ENCODE data around the gene TRIM60. TPM values are rescaled to one million over a fixed set of nuclear protein-coding genes. Genes with fewer than 3 reads are reported as not detected.

The TRIM60 gene
- total RNA-seq, 1 donor from 2014 or later = not detected

- no peaks in the 10 kb centered on the region for H3K4me1 Mint-ChIP-seq (ENCODE audit: unreplicated experiment)
- no peaks in the 10 kb centered on the region for H3K36me3 Mint-ChIP-seq (ENCODE audit: unreplicated experiment)
- DNase-seq (ENCODE audit: extremely low spot score, unreplicated experiment) = peak; percentile 66
- no peaks in the 10 kb centered on the region for H3K9me3 Mint-ChIP-seq (ENCODE audit: unreplicated experiment)
- TF ChIP-seq, protein P1, sequence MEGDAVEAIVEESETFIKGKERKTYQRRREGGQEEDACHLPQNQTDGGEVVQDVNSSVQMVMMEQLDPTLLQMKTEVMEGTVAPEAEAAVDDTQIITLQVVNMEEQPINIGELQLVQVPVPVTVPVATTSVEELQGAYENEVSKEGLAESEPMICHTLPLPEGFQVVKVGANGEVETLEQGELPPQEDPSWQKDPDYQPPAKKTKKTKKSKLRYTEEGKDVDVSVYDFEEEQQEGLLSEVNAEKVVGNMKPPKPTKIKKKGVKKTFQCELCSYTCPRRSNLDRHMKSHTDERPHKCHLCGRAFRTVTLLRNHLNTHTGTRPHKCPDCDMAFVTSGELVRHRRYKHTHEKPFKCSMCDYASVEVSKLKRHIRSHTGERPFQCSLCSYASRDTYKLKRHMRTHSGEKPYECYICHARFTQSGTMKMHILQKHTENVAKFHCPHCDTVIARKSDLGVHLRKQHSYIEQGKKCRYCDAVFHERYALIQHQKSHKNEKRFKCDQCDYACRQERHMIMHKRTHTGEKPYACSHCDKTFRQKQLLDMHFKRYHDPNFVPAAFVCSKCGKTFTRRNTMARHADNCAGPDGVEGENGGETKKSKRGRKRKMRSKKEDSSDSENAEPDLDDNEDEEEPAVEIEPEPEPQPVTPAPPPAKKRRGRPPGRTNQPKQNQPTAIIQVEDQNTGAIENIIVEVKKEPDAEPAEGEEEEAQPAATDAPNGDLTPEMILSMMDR (IDR thresholded peaks at IDR 0.05) = no peak
- no peak overlapping the region for H3K4me3 Mint-ChIP-seq (ENCODE audit: unreplicated experiment)
- H3K27me3 Mint-ChIP-seq (ENCODE audit: unreplicated experiment) = no peaks in the 10 kb centered on the region
- no peak overlapping the region for H3K27ac Mint-ChIP-seq (ENCODE audit: unreplicated experiment)
Measured at GRCh38 chr4:165027762-165028402, 3.9 kb upstream of the TRIM60 start.

DNA sequence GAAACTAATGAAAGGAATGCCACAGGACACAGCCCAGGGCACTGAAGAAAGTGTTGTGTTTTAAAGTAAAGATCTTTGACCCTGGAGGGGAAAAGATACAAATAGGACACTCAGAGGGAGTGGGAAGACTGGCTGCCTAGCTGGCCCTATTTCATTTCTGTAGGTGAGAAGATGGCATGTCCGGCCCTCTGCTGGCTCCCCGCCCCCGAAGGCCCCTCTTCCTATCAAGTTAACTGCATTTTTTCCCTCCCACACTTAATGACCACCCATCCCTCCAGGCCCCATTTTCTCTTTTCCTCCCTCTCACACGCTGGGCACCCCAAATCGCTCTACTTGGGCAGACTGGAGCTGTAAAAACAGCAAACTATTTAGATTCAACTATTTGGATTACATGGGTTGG is 16.4 kb downstream of the TRIM60 start:
- no peak overlapping the region for H3K4me3 Mint-ChIP-seq (ENCODE audit: unreplicated experiment)
- H3K36me3 Mint-ChIP-seq (ENCODE audit: unreplicated experiment) = no peaks in the 10 kb centered on the region
- peaks cover 8% of the 10 kb centered on the region for H3K27me3 Mint-ChIP-seq (ENCODE audit: unreplicated experiment)
- H3K4me1 Mint-ChIP-seq (ENCODE audit: unreplicated experiment) = no peaks in the 10 kb centered on the region
- H3K9me3 Mint-ChIP-seq (ENCODE audit: unreplicated experiment) = no peaks in the 10 kb centered on the region
- no peak for DNase-seq (ENCODE audit: extremely low spot score, unreplicated experiment)
- TF ChIP-seq, protein P1 (IDR thresholded peaks at IDR 0.05) = no peak
- no peak overlapping the region for H3K27ac Mint-ChIP-seq (ENCODE audit: unreplicated experiment)

- Mint-ChIP-seq H3K27ac (ENCODE audit: unreplicated experiment) (no peak overlapping the region), H3K36me3 (ENCODE audit: unreplicated experiment) (no peaks in the 10 kb centered on the region), H3K4me3 (ENCODE audit: unreplicated experiment) (no peak overlapping the region), H3K27me3 (ENCODE audit: unreplicated experiment) (peaks cover 11% of the 10 kb centered on the region), H3K4me1 (ENCODE audit: unreplicated experiment) (no peaks in the 10 kb centered on the region), H3K9me3 (ENCODE audit: unreplicated experiment) (no peaks in the 10 kb centered on the region)
- DNase-seq (ENCODE audit: extremely low spot score, unreplicated experiment) = no peak
- TF ChIP-seq, protein P1 (IDR thresholded peaks at IDR 0.05) = no peak
Measured at GRCh38 chr4:165052627-165053026, 20.8 kb downstream of the TRIM60 start.

DNA sequence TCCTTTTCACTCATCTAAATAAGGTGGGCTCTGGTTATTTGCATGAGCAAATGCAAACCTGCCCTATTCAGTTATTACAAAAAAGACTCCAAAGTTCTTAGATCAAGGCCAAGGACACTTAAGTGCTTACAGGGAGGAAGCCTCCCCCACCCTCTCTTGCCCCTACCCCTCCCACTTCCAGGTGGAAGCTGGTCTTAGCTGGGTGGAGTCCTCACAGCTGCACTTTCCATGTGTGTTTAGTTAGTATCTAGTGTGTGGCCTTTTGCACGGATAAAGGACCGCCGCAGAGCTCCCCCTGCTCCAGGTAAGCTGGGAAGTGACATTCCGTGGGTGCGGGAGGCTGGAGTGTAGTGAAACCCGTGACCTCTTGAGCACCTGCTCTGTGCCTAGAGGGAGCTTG is 21.8 kb downstream of the TRIM60 start, which contains the start of gene TRIM75:
Gene TRIM75 (plus strand): TSS at position 222 of the 400 bp plus-strand sequence. CDS start 5,282 bp downstream, outside the sequence.
- Mint-ChIP-seq H3K4me1 (ENCODE audit: unreplicated experiment) (no peaks in the 10 kb centered on the region), H3K4me3 (ENCODE audit: unreplicated experiment) (no peak within 1 kb of the TSS), H3K9me3 (ENCODE audit: unreplicated experiment) (no peaks in the 10 kb centered on the region), H3K27me3 (ENCODE audit: unreplicated experiment) (peaks cover 17% of the 10 kb centered on the region), H3K36me3 (ENCODE audit: unreplicated experiment) (no peaks in the 10 kb centered on the region), H3K27ac (ENCODE audit: unreplicated experiment) (no peak within 1 kb of the TSS)
- no peak for DNase-seq (ENCODE audit: extremely low spot score, unreplicated experiment)
- TF ChIP-seq, protein P1 (IDR thresholded peaks at IDR 0.05) = no peak

GRCh38 chr4:165055601-165056000 is 23.8 kb downstream of the TRIM60 start:
- H3K4me1 Mint-ChIP-seq (ENCODE audit: unreplicated experiment) = no peaks in the 10 kb centered on the region
- H3K27me3 Mint-ChIP-seq (ENCODE audit: unreplicated experiment) = peaks cover 20% of the 10 kb centered on the region
- H3K9me3 Mint-ChIP-seq (ENCODE audit: unreplicated experiment) = no peaks in the 10 kb centered on the region
- TF ChIP-seq, protein P1 (IDR thresholded peaks at IDR 0.05) = no peak
- no peaks in the 10 kb centered on the region for H3K36me3 Mint-ChIP-seq (ENCODE audit: unreplicated experiment)
- no peak overlapping the region for H3K27ac Mint-ChIP-seq (ENCODE audit: unreplicated experiment)
- DNase-seq (ENCODE audit: extremely low spot score, unreplicated experiment) = no peak
- no peak overlapping the region for H3K4me3 Mint-ChIP-seq (ENCODE audit: unreplicated experiment)
